HG02759 (cell line): ENCODE results near the gene PIGV.
A peak's percentile ranks its signal among the peaks of the same experiment; 100 is the strongest.
"Not testable (repeated sequence)": the region's sequence is repeated elsewhere in the genome, so short reads cannot be mapped to it uniquely, and the experiment has no call there.

Experiments
- ATAC-seq: cut with Tn5 transposase; IDR thresholded peaks from one replicate; pipeline ENCODE4 v1.9.1; 2021; ENCODE audit warnings: mild to moderate bottlenecking, moderate library complexity; ENCODE audit not compliant: unreplicated experiment

PIGV gene

GRCh38 chr1:26791148-26791547 is 3.4 kb downstream of the PIGV start:
- no peak for ATAC-seq

- no peak for ATAC-seq
These were observed 3.9 kb downstream of the PIGV start for GRCh38 chr1:26791626-26792025.

- ATAC-seq, result no peak
These were observed 5.2 kb downstream of the PIGV start for GRCh38 chr1:26792924-26793323.

DNA sequence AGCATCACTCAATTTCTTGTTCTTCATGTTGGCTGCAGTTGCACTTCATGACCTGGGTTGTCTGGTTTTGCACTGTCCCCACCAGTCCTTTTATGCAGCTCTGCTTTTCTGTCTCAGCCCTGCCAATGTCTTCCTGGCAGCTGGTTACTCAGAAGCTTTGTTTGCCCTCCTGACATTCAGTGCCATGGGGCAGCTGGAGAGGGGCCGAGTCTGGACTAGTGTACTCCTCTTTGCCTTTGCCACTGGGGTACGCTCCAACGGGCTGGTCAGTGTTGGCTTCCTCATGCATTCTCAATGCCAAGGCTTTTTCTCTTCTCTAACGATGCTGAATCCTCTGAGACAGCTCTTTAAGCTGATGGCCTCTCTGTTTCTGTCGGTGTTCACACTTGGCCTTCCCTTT is 6.6 kb downstream of the PIGV start:
- ATAC-seq, result no peak

DNA sequence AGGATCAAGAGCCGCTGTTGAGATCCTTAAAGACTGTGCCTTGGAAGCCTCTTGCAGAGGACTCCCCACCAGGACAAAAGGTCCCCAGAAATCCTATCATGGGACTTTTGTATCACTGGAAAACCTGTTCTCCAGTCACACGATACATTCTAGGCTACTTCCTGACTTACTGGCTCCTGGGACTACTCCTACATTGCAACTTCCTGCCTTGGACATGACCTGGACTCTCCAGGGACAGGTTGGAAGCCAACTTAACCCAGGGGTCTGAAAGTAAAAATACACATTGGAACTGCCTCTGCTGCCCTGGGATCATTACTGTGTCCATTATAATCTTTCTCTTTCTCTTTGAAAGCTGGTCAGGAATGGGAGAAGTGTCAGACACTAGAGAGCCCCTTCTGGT is 9.9 kb downstream of the PIGV start:
- no peak for ATAC-seq

DNA sequence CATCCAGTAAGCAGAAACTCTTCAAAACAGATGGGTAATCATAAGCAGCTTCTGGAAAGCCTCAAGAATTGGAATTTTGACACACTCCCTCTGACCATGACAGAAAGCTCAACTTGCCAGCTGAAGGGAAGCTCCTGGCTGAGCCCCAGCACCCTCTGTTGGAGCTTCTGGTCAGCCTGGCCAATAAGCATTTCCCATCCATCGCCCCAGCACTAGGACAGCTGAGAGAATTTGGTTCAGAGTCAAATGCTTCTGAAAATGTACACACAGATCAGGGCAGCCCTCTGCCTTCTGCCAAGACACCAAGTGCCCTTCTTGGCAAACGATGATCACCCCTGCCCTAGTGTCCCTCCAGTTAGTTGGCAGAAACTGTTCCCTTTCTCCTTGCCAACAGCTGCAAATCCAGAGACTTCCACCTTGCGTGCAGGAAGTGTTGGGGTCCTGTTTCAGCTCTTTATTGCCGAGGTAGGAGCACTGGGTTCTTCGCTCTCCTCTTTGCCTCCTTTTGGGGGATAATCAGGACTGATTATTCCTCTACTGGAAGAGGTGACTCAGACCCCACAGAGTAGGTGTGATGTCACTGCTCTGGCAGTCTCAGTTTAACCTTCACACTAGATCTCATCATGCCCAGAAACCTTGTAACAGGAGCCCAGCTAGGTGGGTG is 11.9 kb downstream of the PIGV start:
- no peak for ATAC-seq

GRCh38 chr1:26803932-26804331 is 16.2 kb downstream of the PIGV start:
- ATAC-seq, result not testable (repeated sequence)

DNA sequence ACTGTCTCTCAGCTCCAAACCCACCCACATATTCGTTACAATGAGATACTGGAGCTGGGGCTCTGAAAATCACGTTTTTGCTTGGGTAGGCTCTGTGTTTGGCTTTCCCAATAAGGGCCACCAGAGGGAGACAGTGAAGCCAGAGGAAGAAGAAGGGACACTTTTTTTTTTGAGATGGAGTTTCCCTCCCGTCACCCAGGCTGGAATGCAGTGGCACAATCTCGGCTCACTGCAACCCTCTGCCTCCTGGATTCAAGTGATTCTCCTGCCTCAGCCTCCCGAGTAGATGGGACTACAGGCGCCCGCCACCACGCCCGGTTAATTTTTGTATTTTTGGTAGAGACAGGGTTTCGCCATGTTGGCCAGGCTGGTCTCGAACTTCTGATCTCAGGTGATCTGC is 22.4 kb downstream of the PIGV start:
- ATAC-seq, result not testable (repeated sequence)

DNA sequence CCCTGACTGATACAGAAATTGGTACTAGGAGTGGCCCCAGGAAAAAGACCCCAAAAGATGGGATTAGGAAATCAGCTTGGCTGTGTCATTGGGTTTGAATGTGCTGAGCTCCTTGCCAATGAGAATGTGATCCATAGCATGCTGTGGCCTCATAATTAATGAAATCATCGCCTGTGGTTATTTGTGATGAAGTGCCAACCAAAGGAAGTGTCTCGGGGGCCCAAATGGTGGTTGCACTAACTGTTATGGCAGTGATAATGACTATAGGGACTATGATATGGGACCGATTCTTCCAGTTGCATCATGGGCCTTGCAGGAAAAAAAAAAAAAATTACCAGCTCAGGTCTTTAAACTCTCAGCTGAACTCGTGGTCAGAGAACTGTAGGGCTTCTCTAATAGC is 23.3 kb downstream of the PIGV start:
- no peak for ATAC-seq

GRCh38 chr1:26811708-26812107 is 24.0 kb downstream of the PIGV start:
- no peak for ATAC-seq

DNA sequence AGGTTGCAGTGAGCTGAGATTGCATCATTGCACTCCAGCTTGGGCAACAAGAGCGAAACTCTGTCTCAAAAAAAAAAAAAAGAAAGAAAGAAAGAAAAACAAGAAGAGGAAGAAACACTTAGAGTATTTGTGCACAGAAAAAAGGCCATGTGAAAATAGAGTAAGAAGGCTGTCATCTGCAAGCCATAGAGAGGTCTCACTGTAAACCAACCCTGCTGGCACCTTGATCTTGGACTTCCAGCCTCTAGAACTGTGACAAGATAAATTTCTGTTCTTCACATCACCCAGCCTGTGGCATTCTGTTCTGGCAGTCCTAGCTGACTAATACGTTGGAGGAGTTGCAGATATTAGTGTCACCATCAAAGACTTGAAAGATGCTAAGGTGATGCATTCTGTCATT is 26.6 kb downstream of the PIGV start:
- no peak for ATAC-seq

DNA sequence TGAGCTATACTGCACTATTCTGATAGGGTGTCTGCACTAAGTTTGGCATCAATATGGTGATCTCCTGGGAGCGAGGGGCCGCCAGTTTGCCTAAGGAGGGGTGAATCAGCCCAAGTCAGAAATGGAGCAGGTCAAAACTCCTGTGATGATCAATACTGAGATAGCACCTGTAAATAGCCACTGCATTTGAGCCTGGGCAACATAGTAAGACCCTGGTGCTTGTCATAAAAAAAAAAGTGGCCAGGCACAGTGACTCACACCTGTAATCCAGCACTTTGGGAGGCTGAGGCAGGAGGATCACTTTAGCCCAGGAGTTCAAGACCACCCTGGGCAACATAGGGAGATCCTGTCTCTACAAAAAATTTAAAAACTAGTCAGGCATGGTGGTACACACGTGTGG is 27.1 kb downstream of the PIGV start:
- no peak for ATAC-seq

GRCh38 chr1:26820784-26821269 is 33.1 kb downstream of the PIGV start:
- ATAC-seq, result peak; percentile 88

DNA sequence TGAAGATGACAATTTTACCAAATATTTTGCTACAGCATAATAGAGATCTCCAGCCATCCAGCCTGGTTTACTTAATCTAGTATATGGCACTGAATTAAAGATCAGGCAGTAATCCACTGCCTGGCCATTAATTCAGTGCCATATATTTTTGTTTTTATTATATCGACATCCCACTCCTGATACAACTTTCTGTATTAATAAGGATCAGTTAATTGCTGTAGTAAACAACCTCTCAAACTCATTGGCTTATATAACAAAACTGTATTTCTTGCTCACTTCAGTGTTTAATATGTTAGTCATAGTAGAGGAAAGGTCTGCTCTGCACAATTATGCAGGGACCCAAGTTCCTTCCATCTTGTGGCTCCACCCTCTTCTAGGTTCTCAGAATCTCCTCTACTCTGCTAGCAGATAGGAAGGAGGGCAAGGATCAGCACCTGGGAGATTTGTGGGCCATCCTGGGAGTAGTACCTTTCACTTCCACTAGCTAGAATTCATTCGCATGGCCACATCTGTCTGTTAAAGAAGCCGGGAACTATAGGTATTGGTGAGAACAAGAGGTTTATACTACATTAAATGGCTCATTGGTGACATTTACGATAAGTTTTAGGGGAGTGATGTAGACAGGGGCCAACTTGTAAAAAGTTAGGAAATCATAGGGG is 35.1 kb downstream of the PIGV start:
- no peak for ATAC-seq

- ATAC-seq, result no peak
These were observed 37.0 kb downstream of the PIGV start for GRCh38 chr1:26824731-26825130.

GRCh38 chr1:26826261-26827105 is 38.7 kb downstream of the PIGV start, which contains the start of gene ZDHHC18:
TSS of gene ZDHHC18 (plus strand) at chr1:26826688. CDS start at chr1:26826805, 117 bp downstream.
- ATAC-seq, result peak; percentile 87

- no peak for ATAC-seq
These were observed 39.4 kb downstream of the PIGV start for GRCh38 chr1:26827106-26827604.

DNA sequence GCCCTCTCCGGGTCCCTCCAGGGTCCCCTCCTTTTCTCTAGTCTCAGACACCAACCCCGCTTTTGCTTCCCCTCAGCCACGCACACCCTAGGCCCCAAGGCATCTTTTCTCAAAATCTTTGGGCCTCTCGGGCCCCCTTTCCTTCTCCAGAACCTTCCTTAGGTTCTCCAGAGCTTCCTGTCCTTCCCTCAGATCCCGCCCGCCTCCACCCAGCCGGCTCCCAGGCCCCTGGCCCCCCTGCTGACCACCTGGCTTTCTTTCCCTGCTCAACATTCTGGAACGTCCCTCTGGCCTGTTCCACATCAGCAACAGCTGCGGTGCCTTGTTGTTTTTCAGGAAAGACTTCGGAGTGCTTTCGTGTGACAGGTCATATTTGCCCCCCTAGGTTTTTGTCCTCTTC is 39.9 kb downstream of the PIGV start:
- no peak for ATAC-seq

- ATAC-seq, result no peak
These were observed 40.8 kb downstream of the PIGV start for GRCh38 chr1:26828411-26828991.

DNA sequence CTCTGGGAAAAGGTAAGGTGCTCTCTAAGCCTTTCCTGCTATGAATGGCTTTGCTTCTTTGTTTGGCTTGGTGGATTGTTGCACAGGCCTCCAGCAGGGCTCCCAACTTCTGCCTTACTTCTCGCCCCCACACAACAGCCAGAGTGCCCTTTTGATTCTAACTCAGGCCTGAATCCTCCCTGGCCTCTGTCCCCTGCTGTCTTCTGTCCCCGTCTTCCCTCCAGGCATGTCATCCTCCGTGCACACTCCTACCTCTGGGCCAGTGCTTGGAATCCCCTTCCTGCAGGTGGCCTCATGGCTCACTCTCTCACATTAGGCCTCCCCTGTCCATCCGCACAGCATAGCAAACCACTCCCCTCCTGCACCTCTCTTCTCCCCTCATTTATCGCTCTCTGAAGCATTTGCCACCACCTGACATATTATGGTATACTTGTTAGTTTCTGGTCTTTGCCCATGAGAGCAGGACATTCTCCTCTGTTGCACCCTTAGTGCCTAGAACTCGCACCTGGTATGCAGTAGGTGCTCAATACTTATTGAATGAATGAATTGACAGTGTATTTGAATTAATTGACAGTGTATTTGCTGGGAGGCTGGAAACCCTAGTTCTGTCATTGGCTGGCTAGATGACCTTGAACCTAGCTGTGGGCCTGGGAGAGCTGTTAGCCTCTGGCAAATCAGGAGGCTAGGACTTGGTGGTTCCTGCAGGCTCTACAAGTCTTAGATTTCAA is 41.6 kb downstream of the PIGV start:
- no peak for ATAC-seq
